DOHH2 (cell line): ENCODE results near the gene PDE3B.
"Not testable (repeated sequence)": the region's sequence is repeated elsewhere in the genome, so short reads cannot be mapped to it uniquely, and the experiment has no call there.

Experiments used
- CTCF ChIP-seq: fragments of 200-600 bp; sonication (generic); IDR thresholded peaks from one replicate; pipeline ENCODE4 v1.5.1; 2014; ENCODE audit warnings: antibody characterized with exemption, mild to moderate bottlenecking, low read depth, low read length; ENCODE audit not compliant: poor library complexity, severe bottlenecking
- EZH2phosphoT487 ChIP-seq: fragments of 200-600 bp; sonication (generic); IDR thresholded peaks from 2 replicates; pipeline ENCODE4 v1.6.1; 2017; ENCODE audit warnings: borderline replicate concordance, mild to moderate bottlenecking, antibody characterized with exemption, low read length, moderate library complexity, mixed read lengths

GRCh38 chr11:14667329-14667728, 23.7 kb downstream of the PDE3B start:
- not testable (repeated sequence) for TF ChIP-seq CTCF, EZH2phosphoT487
